OCI-LY3 (cell line): Measurements from ENCODE around the gene ENPP1.

ENCODE experiments used
- H2AFZ ChIP-seq: fragments of 200-600, 300-600 bp; shearing (Covaris generic); 2 replicates; pipeline ENCODE4 v1.6.0; 2014; ENCODE audit warnings: antibody characterized with exemption, low read depth, low read length
- H3K27ac ChIP-seq: fragments of 200-600, 300-600 bp; sonication (generic); 2 replicates; pipeline ENCODE4 v1.5.1; 2014; ENCODE audit warnings: mild to moderate bottlenecking, low read length, moderate library complexity, mixed read lengths
- H3K27me3 ChIP-seq: fragments of 200-600, 300-600 bp; sonication (generic); 2 replicates; pipeline ENCODE4 v1.6.1; 2014; ENCODE audit warnings: low read depth, low read length, mixed read lengths
- H3K36me3 ChIP-seq: fragments of 200-600, 300-600 bp; sonication (generic); replicated peaks from 2 replicates; pipeline ENCODE3; 2014; ENCODE audit warnings: low read depth, low read length, mixed read lengths
- H3K4me1 ChIP-seq: fragments of 300-600, 200-600 bp; sonication (generic); 2 replicates; pipeline ENCODE4 v1.6.1; 2014; ENCODE audit warnings: low read length, mixed read lengths
- H3K4me2 ChIP-seq: fragments of 200-600, 300-600 bp; sonication (generic); 2 replicates; pipeline ENCODE4 v1.6.1; 2014; ENCODE audit warnings: low read length, mixed read lengths
- H3K4me3 ChIP-seq: fragments of 300-600, 200-600 bp; sonication (generic); 2 replicates; pipeline ENCODE4 v1.5.1; 2014; ENCODE audit warnings: antibody characterized with exemption, mild to moderate bottlenecking, low read length, moderate library complexity
- H3K79me2 ChIP-seq: fragments of 300-600, 200-600 bp; shearing (Covaris generic); 2 replicates; pipeline ENCODE4 v1.6.1; 2014; ENCODE audit warnings: mild to moderate bottlenecking, low read length, mixed read lengths
- H3K9ac ChIP-seq: fragments of 300-600, 200-600 bp; shearing (Covaris generic); 2 replicates; pipeline ENCODE4 v1.6.0; 2014; ENCODE audit warnings: mild to moderate bottlenecking, low read length, moderate library complexity
- H3K9me3 ChIP-seq: fragments of 200-600, 300-600 bp; shearing (Covaris generic); 2 replicates; pipeline ENCODE4 v1.6.1; 2014; ENCODE audit warnings: low read length, mixed read lengths; ENCODE audit not compliant: insufficient read depth
- H4K20me1 ChIP-seq: fragments of 200-600, 300-600 bp; sonication (generic); 2 replicates; pipeline ENCODE4 v1.6.1; 2016; ENCODE audit warnings: low read length, mixed read lengths; ENCODE audit not compliant: insufficient read depth
- EZH2phosphoT487 ChIP-seq: fragments of 200-600 bp; shearing (Covaris generic); IDR thresholded peaks from 2 replicates; pipeline ENCODE4 v1.6.1; 2018; ENCODE audit warnings: antibody characterized with exemption, mixed run types, low read depth
- TF ChIP-seq, protein P1 (sequence below): fragments of 200-600, 300-600 bp; sonication (generic); IDR thresholded peaks from 2 replicates; pipeline ENCODE4 v1.5.1; 2014; ENCODE audit warnings: antibody characterized with exemption, low read length, low read depth

Gene ENPP1

DNA sequence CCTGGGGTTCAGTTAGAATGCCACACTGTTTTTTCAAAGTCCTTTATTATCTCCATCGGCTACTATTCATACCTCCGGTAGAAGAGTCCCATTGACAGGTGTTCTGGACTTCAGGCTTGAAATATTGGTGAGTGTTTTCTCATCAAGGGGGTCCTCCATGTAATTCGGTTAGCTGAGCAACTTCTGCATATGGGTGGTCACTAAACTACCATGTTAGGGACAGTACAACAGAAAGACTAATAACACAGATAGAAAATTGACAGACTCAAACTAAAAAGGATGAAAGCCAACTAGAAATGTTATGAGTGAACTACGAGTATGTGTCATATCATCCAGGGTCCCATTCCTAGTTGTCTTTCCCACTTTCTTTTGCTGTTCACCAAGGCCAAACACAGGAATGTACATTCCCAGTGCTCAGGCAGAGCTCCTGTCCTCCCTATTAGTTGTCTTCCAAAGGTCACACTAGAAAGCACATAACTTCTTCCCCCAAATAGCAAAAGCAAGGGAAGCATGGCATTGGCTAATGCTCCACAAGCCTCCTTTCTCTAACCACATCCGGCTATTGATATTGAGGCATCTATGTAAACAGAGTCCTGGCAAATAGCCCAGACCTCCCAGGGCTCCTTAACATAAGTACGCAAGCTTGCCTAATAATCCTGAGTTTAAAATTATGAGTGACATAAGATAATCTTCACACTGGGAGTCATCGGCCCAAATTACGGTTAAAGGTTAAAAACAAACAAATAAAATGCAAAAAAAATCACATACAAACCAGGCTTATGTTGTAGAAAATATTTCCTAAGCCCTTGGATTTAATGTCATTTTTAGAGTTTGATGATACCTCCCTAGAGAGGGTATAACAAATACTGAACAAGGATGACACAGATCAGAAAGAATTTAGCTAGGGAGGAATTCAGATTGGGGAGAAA is 130.1 kb downstream of the ENPP1 start:
- Histone ChIP-seq H3K4me2 (no peak overlapping the region), H2AFZ (no peak overlapping the region), H3K4me1 (no peaks in the 10 kb centered on the region), H3K9me3 (no peaks in the 10 kb centered on the region), H4K20me1 (no peaks in the 10 kb centered on the region), H3K27ac (no peak overlapping the region), H3K4me3 (no peak overlapping the region), H3K79me2 (no peaks in the 10 kb centered on the region), H3K9ac (no peak overlapping the region), H3K27me3 (no peaks in the 10 kb centered on the region), H3K36me3 (no peaks in the 10 kb centered on the region)
- TF ChIP-seq, protein P1, sequence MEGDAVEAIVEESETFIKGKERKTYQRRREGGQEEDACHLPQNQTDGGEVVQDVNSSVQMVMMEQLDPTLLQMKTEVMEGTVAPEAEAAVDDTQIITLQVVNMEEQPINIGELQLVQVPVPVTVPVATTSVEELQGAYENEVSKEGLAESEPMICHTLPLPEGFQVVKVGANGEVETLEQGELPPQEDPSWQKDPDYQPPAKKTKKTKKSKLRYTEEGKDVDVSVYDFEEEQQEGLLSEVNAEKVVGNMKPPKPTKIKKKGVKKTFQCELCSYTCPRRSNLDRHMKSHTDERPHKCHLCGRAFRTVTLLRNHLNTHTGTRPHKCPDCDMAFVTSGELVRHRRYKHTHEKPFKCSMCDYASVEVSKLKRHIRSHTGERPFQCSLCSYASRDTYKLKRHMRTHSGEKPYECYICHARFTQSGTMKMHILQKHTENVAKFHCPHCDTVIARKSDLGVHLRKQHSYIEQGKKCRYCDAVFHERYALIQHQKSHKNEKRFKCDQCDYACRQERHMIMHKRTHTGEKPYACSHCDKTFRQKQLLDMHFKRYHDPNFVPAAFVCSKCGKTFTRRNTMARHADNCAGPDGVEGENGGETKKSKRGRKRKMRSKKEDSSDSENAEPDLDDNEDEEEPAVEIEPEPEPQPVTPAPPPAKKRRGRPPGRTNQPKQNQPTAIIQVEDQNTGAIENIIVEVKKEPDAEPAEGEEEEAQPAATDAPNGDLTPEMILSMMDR: no peak
- TF ChIP-seq EZH2phosphoT487: no peak
